WERI-Rb-1 (cell line): Measurements from ENCODE around the gene PDE9A.

ENCODE experiments used
- DNase-seq: peaks from one replicate; pipeline ENCODE4 v3.0.0-alpha.2; 2020
- H3K27ac ChIP-seq: fragments of 250-450 bp; sonication (Bioruptor Pico); 2 replicates; pipeline ENCODE4 v1.5.1; 2020; ENCODE audit warnings: mild to moderate bottlenecking, moderate library complexity
- H3K27me3 ChIP-seq: fragments of 250-450 bp; sonication (Bioruptor Pico); 2 replicates; pipeline ENCODE4 v1.5.1; 2021; ENCODE audit warnings: mild to moderate bottlenecking, low read depth, moderate library complexity; ENCODE audit not compliant: insufficient read depth, severe bottlenecking
- H3K36me3 ChIP-seq: fragments of 250-450 bp; sonication (Bioruptor Pico); 2 replicates; pipeline ENCODE4 v1.5.1; 2020; ENCODE audit warnings: mild to moderate bottlenecking, moderate library complexity
- H3K4me3 ChIP-seq: 2 replicates; pipeline ENCODE4 v1.5.1; 2011; ENCODE audit warnings: low read depth, mild to moderate bottlenecking, control low read depth, low read length
- H3K9me3 ChIP-seq: fragments of 250-450 bp; sonication (Bioruptor Pico); 2 replicates; pipeline ENCODE4 v1.5.1; 2021; ENCODE audit warnings: mild to moderate bottlenecking, moderate library complexity; ENCODE audit not compliant: severe bottlenecking
- TF ChIP-seq, protein P1 (sequence below): IDR thresholded peaks from 2 replicates; pipeline ENCODE4 v1.5.1; 2011; ENCODE audit warnings: low read depth, mild to moderate bottlenecking, control low read depth, inconsistent platforms, low read length

PDE9A gene

DNA sequence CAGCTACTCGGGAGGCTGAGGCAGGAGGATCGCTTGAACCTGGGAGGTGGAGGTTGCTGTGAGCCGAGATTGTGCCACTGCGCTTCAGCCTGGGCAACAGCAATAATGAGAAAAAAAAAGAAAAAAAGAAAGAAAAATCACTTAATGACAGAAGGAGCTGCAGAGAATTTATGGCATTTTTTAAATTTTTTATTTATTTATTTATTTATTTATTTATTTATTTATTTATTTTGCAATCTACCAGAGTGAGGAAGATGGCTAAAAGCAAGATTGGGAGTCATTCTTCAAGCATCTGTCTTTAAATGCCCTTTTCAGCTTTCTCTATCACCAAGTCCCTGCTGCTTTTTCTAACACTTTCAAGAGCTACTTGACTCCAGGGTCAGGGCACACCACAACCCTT, 134.2 kb downstream of the PDE9A start:
- Histone ChIP-seq H3K27ac (no peak overlapping the region), H3K9me3 (peaks cover 10% of the 10 kb centered on the region), H3K36me3 (no peaks in the 10 kb centered on the region), H3K4me3 (no peak overlapping the region), H3K27me3 (no peaks in the 10 kb centered on the region)
- TF ChIP-seq, protein P1, sequence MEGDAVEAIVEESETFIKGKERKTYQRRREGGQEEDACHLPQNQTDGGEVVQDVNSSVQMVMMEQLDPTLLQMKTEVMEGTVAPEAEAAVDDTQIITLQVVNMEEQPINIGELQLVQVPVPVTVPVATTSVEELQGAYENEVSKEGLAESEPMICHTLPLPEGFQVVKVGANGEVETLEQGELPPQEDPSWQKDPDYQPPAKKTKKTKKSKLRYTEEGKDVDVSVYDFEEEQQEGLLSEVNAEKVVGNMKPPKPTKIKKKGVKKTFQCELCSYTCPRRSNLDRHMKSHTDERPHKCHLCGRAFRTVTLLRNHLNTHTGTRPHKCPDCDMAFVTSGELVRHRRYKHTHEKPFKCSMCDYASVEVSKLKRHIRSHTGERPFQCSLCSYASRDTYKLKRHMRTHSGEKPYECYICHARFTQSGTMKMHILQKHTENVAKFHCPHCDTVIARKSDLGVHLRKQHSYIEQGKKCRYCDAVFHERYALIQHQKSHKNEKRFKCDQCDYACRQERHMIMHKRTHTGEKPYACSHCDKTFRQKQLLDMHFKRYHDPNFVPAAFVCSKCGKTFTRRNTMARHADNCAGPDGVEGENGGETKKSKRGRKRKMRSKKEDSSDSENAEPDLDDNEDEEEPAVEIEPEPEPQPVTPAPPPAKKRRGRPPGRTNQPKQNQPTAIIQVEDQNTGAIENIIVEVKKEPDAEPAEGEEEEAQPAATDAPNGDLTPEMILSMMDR = no peak
- DNase-seq = no peak

DNA sequence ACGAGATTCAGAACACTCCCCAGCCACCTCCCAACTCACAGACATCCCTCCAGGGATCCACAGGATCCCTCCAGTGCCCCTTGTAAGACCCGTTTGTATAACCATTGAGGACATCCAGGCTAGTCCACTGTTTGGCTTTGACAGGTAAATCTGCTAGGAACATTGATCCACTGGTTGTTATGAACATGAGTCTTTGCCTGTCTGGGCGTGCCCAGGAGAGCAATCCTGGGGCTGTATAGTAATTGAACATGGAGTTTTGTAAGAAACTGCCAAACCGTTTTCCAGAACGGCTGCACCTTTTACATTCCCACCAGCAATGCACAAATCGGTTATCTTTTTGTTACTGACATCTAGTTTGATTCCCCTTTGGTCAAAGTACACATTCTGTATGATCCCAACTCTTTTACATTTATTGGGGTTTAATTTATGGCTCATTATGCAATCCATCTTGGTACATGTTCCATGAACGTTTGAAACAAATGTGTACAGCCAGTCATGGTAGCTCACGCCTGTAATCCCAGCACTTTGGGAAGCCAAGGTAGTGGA, 137.2 kb downstream of the PDE9A start:
- peaks cover 10% of the 10 kb centered on the region for H3K9me3 ChIP-seq
- DNase-seq = no peak
- TF ChIP-seq, protein P1 = no peak
- no peak overlapping the region for H3K4me3 ChIP-seq
- no peaks in the 10 kb centered on the region for H3K27me3 ChIP-seq
- no peaks in the 10 kb centered on the region for H3K36me3 ChIP-seq
- H3K27ac ChIP-seq = no peak overlapping the region

DNA sequence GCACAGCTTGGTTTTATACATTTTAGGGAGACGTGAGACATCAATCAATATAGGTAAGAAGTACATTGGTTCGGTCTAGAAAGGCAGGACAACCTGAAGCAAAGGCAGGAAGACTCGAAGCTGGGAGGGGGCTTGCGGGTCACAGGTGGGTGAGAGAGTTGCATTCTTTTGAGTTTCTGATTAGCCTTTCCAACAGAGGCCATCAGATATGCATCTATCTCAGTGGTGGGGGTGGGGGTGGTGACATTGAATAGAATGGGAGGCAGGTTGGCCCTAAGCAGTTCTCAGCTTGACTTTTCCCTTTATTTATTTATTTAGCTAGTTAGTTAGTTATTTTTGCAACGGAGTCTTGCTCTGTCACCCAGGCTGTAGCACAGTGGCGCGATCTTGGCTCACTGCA, 140.4 kb downstream of the PDE9A start:
- Histone ChIP-seq H3K27ac (no peak overlapping the region), H3K27me3 (no peaks in the 10 kb centered on the region), H3K36me3 (no peaks in the 10 kb centered on the region), H3K9me3 (no peaks in the 10 kb centered on the region), H3K4me3 (no peak overlapping the region)
- TF ChIP-seq, protein P1 = no peak
- no peak for DNase-seq

DNA sequence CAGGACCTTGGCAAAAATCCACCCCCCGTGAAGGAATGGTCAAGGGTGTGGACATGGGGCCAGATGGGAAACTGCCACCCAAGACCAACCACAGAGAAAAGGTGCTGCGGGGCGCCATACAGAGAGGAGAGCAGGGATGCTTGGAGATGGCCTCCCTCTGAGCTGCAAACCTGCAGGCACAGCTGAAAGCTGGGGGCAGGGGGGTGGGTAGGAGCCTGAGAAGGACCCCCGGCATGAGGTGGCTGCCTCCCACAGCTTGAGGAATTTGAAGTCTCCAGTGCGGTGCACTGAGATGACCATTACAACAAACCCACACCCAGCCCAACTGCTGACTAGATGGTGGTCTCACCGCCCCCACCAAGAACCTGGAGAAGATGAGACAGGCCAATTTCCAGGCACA, 141.1 kb downstream of the PDE9A start:
- no peak for DNase-seq
- TF ChIP-seq, protein P1 = no peak
- Histone ChIP-seq H3K4me3 (no peak overlapping the region), H3K36me3 (no peaks in the 10 kb centered on the region), H3K27me3 (no peaks in the 10 kb centered on the region), H3K27ac (no peak overlapping the region), H3K9me3 (no peaks in the 10 kb centered on the region)

DNA sequence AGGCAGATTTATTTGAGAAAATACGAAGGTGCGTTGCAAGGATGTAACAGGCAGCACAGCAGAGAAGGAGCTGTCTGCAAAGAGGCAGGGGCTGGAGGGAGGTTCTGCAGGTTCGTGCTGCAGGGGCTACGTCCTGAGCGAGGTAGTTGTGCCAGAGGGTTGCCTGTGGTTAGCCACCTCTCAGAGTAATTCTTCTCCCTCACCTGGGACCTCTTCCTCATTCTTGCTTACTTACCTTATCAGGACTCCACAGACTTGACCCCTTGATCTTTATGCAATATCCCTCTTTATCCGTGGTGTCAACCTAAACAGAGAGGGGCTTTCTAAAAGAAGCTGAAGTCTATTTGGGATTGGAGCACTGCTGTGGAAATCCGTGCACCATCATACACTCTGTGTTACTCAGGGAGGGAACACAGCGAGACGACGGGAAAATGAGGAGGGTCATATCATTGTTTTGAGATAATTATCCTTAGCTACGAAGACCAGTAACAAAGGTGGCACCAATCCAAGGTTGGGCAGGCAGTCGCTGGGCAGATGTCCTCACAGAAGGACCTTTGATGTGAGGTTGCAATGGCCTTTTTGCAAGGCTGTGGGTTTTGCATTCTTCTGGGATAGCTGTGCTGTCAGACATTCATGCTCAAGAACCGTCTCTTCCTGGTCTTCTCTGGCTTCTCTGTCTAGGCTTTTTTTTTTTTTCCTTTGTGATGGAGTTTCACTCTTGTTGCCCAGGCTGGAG, 143.1 kb downstream of the PDE9A start:
- TF ChIP-seq, protein P1 = no peak
- Histone ChIP-seq H3K4me3 (no peak overlapping the region), H3K27ac (no peak overlapping the region), H3K9me3 (no peaks in the 10 kb centered on the region), H3K36me3 (no peaks in the 10 kb centered on the region), H3K27me3 (no peaks in the 10 kb centered on the region)
- DNase-seq = no peak

DNA sequence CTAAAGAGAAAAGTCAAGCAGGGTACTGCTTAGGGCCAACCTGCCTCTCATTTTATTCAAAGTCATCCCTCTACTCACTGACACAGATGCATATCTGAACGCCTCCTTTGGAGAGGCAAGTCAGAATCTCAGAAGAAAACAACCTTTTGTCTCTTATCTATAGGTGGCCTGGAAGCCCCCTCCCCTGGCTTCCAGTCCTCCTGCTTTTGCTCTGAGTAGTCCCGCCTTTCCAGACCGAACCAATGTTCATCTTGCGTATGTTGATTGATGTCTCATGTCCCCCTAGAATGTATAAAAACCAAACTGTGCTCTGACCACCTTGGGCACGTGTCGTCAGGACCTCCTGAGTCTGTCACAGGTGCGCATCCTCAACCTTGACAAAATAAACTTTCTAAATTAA, 144.1 kb downstream of the PDE9A start:
- no peaks in the 10 kb centered on the region for H3K36me3 ChIP-seq
- H3K27ac ChIP-seq = no peak overlapping the region
- DNase-seq = no peak
- TF ChIP-seq, protein P1 = no peak
- H3K27me3 ChIP-seq = no peaks in the 10 kb centered on the region
- no peaks in the 10 kb centered on the region for H3K9me3 ChIP-seq
- H3K4me3 ChIP-seq = no peak overlapping the region
